HEK293 (cell line): ENCODE measurements around the gene B4GAT1.
"Not testable (repeated sequence)": the region's sequence is repeated elsewhere in the genome, so short reads cannot be mapped to it uniquely, and the experiment has no call there.

ENCODE experiments used
- CTCF ChIA-PET: fragments of 350-600 bp; formaldehyde crosslinking; extraction: SDS; loops from one replicate; lab custom pipeline; 2021; ENCODE audit warnings: antibody characterized with exemption; lab: Yijun Ruan, JAX
- POLR2A ChIA-PET: fragments of 300-600 bp; formaldehyde crosslinking; extraction: SDS; loops from one replicate; lab custom pipeline; 2020; ENCODE audit warnings: antibody characterized with exemption, inconsistent platforms; lab: Yijun Ruan, JAX
- H3K27ac ChIP-seq: fragments of 200-500 bp; sonication (Bioruptor generic); 2 replicates; pipeline ENCODE4 v1.5.1; 2014; ENCODE audit warnings: low read depth, low read length, control low read depth, inconsistent platforms; ENCODE audit errors: extremely low read depth
- H3K36me3 ChIP-seq, 2 experiments: fragments of 200-500 bp in 1 of 2; sonication (Bioruptor generic) in 1 of 2; 1 replicate in 1 of 2; 2 replicates in 1 of 2; pipeline ENCODE4 v1.5.1; 2014 to 2017; ENCODE audit warnings: inconsistent platforms in 2 of 2, low read length in 2 of 2; ENCODE audit not compliant: control insufficient read depth in 2 of 2, insufficient read depth in 1 of 2
- H3K4me1 ChIP-seq: fragments of 200-500 bp; sonication (Bioruptor generic); 2 replicates; pipeline ENCODE4 v1.5.1; 2014; ENCODE audit warnings: mild to moderate bottlenecking, low read length, inconsistent platforms; ENCODE audit not compliant: control insufficient read depth, insufficient read depth
- H3K4me3 ChIP-seq: 2 replicates; pipeline ENCODE4 v1.5.1; 2011; ENCODE audit warnings: low read depth, mild to moderate bottlenecking, control low read depth, low read length, moderate library complexity
- H3K9me3 ChIP-seq: fragments of 200-500 bp; sonication (Bioruptor generic); 2 replicates; pipeline ENCODE4 v1.5.1; 2014; ENCODE audit warnings: low read depth, low read length, inconsistent platforms; ENCODE audit not compliant: control insufficient read depth, insufficient read depth
- EGR2 ChIP-seq: fragments of 450-650 bp; formaldehyde crosslinking; IDR thresholded peaks from 2 replicates; pipeline ENCODE4 v1.5.1; 2016; ENCODE audit warnings: low read depth, missing biosample characterization, missing genetic modification characterization
- HOXC10 ChIP-seq: sonication (generic); formaldehyde crosslinking; IDR thresholded peaks from 2 replicates; pipeline ENCODE4 v1.8.1; 2023; ENCODE audit warnings: mild to moderate bottlenecking, missing genetic modification reagents
- HOXD13 ChIP-seq: sonication (generic); formaldehyde crosslinking; IDR thresholded peaks from 2 replicates; pipeline ENCODE4 v1.8.0; 2022; ENCODE audit warnings: missing genetic modification reagents, borderline replicate concordance
- OSR2 ChIP-seq: fragments of 450-650 bp; formaldehyde crosslinking; IDR thresholded peaks from 2 replicates; pipeline ENCODE4 v1.5.1; 2016; ENCODE audit warnings: missing biosample characterization, missing genetic modification characterization
- PRDM1 ChIP-seq: fragments of 450-650 bp; formaldehyde crosslinking; IDR thresholded peaks from 2 replicates; pipeline ENCODE4; 2016; ENCODE audit warnings: missing biosample characterization, missing genetic modification characterization
- ZNF335 ChIP-seq: fragments of 450-650 bp; formaldehyde crosslinking; conservative IDR thresholded peaks from 2 replicates; pipeline ENCODE4 v1.5.1; 2016; ENCODE audit warnings: missing biosample characterization, missing genetic modification characterization
- ZNF362 ChIP-seq: fragments of 450-650 bp; formaldehyde crosslinking; IDR thresholded peaks from 2 replicates; pipeline ENCODE4 v1.5.1; 2016; ENCODE audit warnings: missing biosample characterization, missing genetic modification characterization
- ZNF394 ChIP-seq: fragments of 450-650 bp; formaldehyde crosslinking; IDR thresholded peaks from 2 replicates; pipeline ENCODE4 v1.5.1; 2016; ENCODE audit warnings: missing biosample characterization, missing genetic modification characterization, mild to moderate bottlenecking, moderate library complexity, borderline replicate concordance
- ZNF600 ChIP-seq: fragments of 450-650 bp; formaldehyde crosslinking; IDR thresholded peaks from 2 replicates; pipeline ENCODE4 v1.5.1; 2016; ENCODE audit warnings: missing biosample characterization, missing genetic modification characterization
- ZSCAN4 ChIP-seq: fragments of 450-650 bp; formaldehyde crosslinking; IDR thresholded peaks from 2 replicates; pipeline ENCODE4 v1.5.1; 2017; ENCODE audit warnings: missing biosample characterization, missing genetic modification characterization
- TF ChIP-seq, protein P1 (sequence below): fragments of 450-650 bp; IDR thresholded peaks from 2 replicates; pipeline ENCODE4 v1.5.1; 2018; ENCODE audit warnings: missing biosample characterization, mild to moderate bottlenecking, missing genetic modification characterization

Gene B4GAT1

DNA sequence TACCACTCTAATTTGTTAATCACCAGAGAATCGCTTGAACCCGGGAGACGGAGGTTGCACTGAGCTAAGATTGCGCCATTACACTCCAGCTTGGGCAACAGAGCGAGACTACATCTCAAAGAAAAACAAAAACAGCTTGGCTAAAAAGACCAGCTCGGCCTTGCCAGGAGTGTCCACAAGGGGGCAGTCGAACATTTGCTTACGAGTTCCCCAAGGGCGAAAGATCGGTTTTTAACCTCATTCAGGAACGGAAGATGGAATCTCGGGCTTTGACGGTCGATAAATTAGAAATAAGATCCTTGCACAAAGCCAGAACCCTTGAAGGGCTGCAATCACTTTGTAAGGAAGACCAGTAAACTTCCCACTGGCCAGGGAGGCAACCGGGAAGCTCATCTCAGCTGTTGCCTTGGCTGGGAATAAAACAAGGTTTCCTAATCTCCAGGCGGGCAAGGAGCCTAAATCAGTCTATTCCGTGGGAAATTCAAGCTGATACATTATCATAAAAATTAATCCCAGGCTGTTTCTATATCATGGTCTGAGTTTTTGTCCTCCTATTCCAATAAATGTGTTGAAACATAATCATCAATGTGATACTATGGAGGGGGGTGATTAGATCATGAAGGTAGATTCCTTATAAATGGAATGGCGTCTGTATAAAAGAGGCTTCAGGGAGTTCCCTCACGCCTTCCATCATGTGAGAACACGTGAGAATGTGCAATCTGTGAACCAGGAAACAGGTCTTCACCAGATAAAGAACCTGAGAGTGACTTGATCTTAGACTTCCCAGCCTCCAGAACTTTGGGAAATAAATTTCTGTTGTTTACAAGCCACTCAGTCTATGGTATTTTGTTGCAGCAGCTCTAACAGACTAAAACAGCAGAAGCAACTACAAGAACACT lies 39.0 kb upstream of the B4GAT1 start (continued):
- TF ChIP-seq HOXD13 (CRISPR knock-in tag) (no peak), ZSCAN4 (tag by site-specific recombination) (no peak), HOXC10 (CRISPR knock-in tag) (no peak)

- ChIA-PET POLR2A (interaction anchor here (0.9 to 2.3 kb wide), 2 partner anchors 12 to 72 kb away, joined by 11 to 14 read pairs; no protein-coding TSS in a partner anchor), CTCF (interaction anchor here (0.5 to 6.1 kb wide), 9 partner anchors 10 to 1583 kb away, joined by 3 to 58 read pairs (median 4); no protein-coding TSS in a partner anchor)
- not testable (repeated sequence) for H3K27ac ChIP-seq, H3K36me3 ChIP-seq, H3K4me3 ChIP-seq, H3K4me1 ChIP-seq, H3K9me3 ChIP-seq
These were observed 36.9 kb upstream of the B4GAT1 start for GRCh38 chr11:66384316-66384715.

- not testable (repeated sequence) for H3K4me1 ChIP-seq, H3K27ac ChIP-seq, H3K9me3 ChIP-seq, H3K4me3 ChIP-seq, H3K36me3 ChIP-seq
- POLR2A ChIA-PET = interaction anchor here (1.1 kb wide), 1 partner anchor 8 kb away, joined by 7 read pairs; the partner anchor contains the start of gene SLC29A2
- TF ChIP-seq OSR2 (tag by site-specific recombination) (peak; percentile 95), ZNF394 (tag by site-specific recombination) (peak; percentile 61; the same call in 1 of the 2 replicates), EGR2 (tag by site-specific recombination) (0 out of 2 replicates have a peak, but pooled peaks have one; percentile 11), ZNF600 (tag by site-specific recombination) (peak; percentile 65; the same call in 1 of the 2 replicates)
- TF ChIP-seq, protein P1, sequence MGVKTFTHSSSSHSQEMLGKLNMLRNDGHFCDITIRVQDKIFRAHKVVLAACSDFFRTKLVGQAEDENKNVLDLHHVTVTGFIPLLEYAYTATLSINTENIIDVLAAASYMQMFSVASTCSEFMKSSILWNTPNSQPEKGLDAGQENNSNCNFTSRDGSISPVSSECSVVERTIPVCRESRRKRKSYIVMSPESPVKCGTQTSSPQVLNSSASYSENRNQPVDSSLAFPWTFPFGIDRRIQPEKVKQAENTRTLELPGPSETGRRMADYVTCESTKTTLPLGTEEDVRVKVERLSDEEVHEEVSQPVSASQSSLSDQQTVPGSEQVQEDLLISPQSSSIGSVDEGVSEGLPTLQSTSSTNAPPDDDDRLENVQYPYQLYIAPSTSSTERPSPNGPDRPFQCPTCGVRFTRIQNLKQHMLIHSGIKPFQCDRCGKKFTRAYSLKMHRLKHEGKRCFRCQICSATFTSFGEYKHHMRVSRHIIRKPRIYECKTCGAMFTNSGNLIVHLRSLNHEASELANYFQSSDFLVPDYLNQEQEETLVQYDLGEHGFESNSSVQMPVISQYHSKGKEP (tag by site-specific recombination) = 0 out of 2 replicates have a peak, but pooled peaks have one; percentile 9
- CTCF ChIA-PET = interaction anchor here (1.1 to 2.2 kb wide), 4 partner anchors 8 to 69 kb away, joined by 3 to 17 read pairs (median 6); no protein-coding TSS in a partner anchor
These were observed 32.8 kb upstream of the B4GAT1 start for GRCh38 chr11:66380264-66380663.

DNA sequence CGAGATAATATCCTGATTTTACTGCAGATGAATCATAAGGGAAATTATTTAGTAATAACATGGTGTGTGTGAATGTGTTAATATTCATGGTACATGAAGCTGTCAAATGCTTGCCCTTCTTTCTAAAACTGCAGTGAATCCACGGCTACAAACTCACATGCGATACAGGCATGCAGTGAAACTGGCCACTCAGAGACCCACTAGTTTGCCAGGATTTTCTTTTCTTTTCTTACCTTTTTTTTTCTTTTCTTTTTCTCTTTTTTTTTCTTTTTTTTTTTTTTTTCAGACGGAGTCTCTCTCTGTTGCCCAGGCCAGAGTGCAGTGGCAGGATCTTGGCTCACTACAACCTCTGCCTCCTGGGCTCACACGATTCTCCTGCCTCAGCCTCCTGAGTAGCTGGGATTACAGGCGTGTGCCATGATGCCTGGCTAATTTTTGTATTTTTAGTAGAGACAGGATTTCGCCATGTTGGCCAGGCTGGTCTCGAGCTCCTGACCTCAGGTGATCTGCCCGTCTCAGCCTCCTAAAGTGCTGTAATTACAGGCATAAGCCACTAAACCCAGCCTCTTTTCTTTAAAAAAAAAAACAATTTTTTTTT lies 26.4 kb upstream of the B4GAT1 start:
- not testable (repeated sequence) for H3K4me1 ChIP-seq, H3K4me3 ChIP-seq, H3K36me3 ChIP-seq, H3K9me3 ChIP-seq, H3K27ac ChIP-seq
- CTCF ChIA-PET = interaction anchor here (1.5 to 6.5 kb wide), 2 partner anchors 13 to 15 kb away, joined by 4 to 41 read pairs; no protein-coding TSS in a partner anchor
- TF ChIP-seq PRDM1 (tag by site-specific recombination) (0 out of 2 replicates have a peak, but pooled peaks have one; percentile 16), ZNF362 (tag by site-specific recombination) (0 out of 2 replicates have a peak, but pooled peaks have one; percentile 54), ZNF335 (peak; percentile 69)
- TF ChIP-seq, all 188 proteins: peak for 3; not testable (repeated sequence) for 185
- POLR2A ChIA-PET = interaction anchor here (0.6 kb wide), 1 partner anchor 10 kb away, joined by 13 read pairs; no protein-coding TSS in a partner anchor
